Activated CD8-positive, alpha-beta memory T cell treated with anti-CD3 and anti-CD28 coated beads for 1 hour (primary cell): ENCODE data around the gene CUX1.
"Not testable (repeated sequence)": the region's sequence is repeated elsewhere in the genome, so short reads cannot be mapped to it uniquely, and the experiment has no call there.

Experiments used
- DNase-seq, 2 donors: peaks; one replicate each; pipeline ENCODE4 v3.0.0-alpha.2; 2020; ENCODE audit warnings: low read depth in 1 of 2; ENCODE audit errors: extremely low read depth in 1 of 2

Gene CUX1

DNA sequence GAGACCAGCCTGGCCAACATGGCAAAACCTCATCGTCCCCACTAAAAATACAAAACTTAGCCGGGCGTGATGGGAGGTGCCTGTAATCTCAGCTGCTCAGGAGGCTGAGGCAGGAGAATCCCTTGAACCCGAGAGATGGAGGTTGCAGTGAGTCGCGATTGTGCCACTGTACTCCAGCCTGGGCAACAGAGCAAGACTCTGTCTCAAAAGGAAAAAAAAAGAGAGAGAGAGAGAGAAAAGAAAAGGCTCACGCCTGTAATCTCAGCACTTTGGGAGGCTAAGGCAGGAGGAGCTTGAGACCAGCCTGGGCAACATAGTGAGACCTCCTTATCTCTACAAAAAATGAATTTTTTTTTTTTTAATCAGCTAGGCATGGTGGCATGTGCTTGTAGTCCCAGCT lies 157.6 kb downstream of the CUX1 start:
- DNase-seq = no peak

DNA sequence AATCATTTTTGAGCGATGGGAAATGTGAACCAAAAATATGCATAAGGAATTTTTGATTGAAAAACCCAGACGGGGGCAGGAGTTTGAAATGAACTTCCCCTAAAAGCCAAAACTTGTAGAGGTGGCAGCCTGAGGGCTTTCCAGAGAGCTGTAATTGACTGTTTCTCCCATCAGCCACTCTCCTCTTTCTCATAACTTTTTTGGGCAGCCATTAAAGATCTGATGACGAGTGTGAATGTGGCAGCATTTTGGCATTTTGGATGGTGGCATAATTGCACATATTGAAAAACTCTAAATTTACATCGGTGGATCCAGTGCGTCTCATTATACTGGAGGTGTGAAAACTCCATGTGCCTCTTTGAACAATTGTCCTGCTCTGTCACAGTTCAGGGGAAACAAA lies 159.0 kb downstream of the CUX1 start:
- no peak for DNase-seq

DNA sequence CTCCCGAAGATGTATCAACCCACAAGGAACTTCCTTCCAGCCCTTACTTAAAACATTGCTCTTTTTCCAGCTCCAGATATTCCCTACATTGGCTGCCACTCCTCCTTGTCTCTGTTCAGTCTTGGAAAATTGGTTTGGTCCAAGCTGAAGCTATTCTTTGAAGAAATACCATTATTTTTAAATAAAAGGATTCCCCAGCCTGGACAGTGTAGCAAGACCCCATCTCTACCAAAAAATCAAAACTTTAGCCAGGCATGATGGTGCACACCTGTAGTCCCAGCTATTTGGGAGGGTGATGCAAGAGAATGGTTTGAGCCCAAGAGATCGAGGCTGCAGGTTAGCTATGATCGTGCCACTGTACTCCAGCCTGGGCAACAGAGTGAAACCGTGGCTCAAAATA lies 159.8 kb downstream of the CUX1 start:
- no peak for DNase-seq

DNA sequence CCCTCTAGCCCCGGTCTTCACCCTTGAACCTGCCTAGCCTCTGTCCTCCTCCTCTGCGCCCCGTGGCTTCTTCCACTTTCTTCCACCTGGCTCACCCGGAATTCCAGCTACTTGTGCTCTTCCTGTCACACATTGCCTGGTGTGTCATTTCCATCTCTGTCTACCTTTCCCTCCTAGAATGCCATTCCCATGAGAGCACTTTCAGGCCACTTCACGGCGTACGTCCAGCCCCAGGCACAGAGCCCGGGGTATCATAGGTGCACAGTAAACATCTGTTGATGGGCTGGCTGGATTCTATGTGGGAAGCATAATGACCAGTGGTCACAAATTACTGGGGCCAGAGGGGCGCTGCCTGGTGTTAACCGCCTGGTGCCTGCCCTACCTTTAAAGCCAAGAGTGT lies 161.3 kb downstream of the CUX1 start:
- DNase-seq = no peak

DNA sequence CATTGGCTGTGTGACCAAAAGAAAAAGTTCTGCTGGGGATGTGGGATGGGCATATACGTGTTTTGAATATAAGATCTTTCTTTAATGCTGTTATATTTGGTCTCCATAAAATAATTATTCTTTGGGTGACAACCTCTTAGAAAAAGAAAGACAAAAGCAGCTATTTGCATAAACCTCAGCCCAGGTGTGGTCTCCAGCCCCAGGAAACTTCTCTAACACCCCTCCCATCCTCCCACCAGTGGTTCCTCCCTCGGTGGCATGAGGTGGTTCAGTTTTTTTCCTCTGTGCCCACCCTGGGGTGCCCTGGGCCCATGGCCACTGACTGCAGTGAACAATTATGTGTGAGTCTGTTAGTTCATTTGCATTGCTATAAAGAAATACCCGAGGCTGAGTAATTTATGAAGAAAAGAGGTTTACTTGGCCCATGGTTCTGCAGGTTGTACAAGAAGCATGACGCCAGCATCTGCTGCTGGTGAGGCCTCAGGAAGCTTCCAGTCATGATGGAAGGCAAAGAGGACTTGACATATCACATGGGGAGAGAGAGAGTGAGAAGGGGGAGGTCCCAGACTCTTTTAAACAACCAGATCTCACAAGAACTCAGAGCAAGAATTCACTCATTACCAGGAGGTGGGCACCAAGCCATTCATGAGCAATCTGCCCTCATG lies 165.9 kb downstream of the CUX1 start:
- DNase-seq = no peak

DNA sequence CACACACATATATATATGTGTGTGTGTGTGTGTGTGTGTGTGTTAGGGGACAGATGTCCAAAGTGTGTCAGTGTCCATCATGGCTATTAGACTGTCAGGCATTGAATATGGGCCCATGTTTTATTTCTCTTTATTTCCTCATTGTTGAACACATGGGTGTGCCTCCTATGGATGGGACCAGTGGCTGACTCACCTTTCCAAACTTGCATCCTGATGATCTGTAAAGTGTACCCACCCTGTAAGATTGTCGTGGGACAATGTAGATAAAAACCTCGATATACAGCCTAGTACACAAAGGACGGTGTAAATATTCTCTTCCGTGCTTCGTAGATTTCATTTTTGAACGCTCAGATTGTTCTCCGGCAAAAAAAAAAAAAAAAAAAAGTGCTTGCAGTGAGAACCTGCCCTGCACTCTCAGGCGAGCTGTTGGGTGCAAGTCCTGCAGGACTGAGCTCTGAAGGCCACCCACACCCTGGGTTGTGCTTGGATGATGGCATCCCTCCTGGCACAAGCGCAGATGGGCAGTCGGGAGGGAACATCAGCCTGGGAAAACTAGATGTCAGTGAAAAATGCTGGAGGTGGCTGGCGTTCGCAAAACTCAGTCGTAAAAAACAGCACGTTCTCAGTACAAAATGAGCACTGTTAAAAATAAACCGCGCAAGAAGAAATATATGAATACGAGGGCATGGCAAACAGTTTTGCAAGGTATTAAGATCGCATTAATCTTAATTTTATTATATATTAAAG lies 166.9 kb downstream of the CUX1 start:
- DNase-seq = no peak

DNA sequence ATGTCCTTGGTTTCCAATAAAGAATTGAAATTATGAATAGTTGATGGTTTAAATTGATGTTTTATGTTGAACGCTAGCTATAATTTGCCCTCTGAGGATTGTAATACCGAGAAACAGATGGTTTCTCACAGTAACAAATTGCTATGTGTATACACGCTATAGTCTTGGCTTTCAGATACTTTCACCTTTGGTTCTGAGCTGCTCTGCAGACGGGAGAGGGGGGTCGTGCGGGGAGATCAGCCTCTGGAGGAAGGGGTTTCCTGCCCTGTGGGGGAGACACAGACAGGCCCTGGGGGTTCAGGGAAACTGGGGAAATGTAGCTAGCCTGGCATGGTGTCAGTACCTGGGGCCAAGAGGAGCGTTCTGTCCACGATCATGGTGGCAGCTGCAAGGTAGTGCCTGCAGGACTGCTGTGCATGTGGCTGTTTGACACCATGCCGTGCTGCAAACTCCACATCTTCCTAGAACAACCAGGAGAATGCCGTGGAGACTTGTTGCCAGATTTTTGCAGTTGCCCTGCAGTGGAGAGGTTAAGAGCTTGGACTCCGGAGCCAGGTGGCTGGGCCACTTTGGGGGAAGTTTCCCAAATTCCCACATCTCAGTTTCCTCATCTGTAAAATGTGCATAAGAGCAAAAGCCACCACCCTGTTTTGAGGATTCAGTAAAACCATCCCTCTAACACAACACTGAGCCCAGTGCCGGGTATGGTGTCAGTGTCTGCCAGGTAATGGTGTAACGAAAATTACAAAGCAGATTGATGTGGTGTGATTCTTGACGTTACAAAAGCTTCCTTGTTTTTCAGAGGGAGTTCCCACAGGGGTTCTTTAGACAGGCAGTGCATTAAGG lies 167.9 kb downstream of the CUX1 start:
- DNase-seq = no peak

DNA sequence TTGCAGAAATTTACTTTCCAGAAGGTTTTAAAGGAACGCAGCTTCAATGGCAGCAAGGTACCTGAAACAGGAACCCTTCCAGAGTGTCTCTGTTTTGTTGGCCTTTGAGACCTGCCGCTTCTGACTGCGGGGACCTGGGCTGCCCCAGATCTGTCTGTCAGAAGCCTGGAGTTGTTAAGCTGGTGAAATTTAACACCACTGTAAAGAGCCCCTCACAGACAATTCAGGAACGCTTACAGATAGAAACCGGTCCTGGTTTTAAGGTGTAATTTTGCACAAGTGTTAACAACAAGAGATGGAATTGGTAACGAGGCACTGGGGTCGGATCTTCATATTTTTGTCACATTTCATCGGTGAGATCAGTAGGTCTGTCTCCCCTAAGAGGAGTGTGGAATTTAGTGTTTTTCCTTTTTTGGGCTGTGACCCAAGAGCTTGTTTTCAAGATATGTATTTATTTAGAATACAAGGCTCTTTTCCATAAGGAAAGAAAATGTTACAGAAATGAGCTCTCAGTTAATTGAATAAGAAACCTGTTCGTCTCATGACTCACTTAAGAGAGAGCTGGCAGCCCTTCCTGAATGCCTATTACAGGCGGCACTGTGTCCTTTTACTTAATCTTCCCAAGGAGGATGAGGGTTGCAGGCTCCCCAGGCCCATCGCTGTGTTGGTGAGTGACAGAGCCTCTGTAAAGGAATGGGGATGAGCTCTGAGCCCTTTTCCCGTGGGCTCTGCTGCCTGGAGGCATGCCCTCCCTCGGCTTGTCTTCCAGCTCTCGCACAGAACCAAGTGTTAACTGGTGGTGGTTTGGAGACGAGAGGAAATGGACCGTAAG lies 168.7 kb downstream of the CUX1 start:
- no peak for DNase-seq

DNA sequence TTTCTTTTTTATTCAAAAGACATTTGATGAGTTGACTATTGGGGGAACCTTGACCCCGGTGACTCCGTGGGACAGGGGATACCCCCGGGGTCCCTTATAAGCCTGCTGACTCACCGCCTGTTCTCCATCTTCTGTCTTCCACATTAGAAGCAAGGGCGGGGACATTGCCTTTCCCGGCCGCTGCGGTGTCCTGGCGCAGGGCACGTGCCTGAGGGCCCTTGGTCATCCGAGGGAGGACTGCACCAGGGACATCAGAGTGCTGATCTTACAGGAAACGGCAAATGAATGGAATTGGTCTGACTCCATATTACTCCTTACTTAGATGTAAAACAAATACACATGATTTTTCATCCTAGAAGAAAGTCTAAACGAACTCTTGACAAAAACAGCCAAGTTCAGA lies 170.1 kb downstream of the CUX1 start:
- DNase-seq = no peak

DNA sequence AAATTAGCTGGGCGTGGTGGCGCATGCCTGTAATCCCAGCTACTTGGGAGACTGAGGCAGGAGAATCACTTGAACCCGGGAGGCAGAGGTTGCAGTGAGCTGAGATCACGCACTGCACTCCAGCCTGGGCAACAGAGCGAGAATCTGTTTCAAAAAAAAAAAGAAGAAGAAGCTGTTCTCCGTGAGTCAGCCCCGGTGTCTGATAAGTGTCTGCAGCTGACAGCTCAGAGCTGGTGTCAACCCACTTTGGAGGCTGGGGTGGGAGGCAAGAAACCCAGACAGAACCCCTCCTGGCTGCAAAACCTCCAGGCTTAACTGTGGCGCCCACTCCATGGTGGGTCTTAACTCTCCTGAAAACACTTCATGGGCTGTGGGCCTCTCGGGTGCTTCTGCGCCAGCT lies 170.6 kb downstream of the CUX1 start:
- not testable (repeated sequence) for DNase-seq

DNA sequence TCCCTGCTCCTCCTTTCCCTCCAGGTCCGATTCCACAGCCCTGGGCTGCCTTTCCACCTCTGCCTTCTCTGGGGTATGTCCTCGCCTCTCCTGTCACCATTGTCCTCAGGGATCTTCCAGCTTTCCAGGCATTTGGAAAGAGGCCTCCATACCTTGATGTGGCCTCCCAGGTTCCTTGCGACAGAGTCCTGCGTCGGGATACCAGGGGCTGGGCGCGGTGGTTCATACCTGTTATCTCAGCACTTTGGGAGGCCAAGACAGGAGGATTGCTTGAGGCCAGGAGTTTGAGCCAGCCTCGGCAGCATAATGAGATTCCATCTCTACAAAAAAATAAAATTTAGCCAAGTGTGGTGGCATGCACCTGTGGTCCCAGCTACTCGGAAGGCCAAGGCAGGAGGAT lies 171.1 kb downstream of the CUX1 start:
- DNase-seq = no peak

DNA sequence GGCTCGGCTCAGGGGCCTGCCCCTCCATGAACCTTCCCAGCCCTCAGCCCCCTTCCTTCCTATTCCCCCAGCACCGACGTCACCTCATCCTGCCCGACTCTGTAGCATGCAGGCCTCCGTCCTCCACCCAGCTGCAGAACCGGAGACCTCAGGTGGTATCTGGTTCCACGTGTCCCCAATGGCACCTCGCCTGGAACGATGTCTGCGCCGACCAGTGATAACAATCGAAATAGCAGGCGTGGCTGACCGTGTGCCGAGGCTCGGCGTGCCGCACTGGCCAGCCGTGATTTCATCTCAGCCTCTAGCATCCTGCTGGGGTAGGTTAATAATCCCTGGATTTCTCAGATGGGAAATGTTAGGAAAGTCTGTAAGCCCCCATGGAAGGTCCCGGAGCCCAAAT lies 171.7 kb downstream of the CUX1 start:
- no peak for DNase-seq

DNA sequence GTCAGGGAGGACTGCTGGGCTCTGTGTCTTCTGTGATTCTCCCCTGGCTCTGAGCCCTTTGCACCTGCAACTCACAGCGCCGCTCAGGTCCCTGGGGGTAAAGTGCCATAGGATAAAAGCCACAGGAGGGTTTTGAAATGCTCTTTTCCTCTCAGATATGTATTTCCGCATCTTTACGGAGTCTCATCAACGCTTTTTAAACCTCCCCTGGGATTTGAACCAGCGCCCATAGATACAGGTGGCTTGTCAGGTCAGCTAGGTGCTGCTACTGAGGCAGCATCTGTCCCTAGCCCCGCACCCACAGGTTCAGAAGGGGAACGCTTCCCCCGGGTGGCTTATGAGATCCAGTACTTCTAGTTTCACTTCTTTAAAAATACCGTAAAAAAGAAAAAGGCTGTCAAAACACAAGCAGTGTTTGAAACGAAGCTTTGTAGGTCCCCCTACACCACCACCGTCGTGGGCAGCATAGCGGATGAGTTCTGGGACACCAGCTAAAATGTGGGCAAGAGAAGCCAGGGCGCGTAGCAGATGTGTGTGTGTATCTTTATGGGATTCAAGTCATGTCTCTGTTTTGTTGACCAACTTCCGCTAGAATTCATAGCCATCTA lies 173.5 kb downstream of the CUX1 start:
- no peak for DNase-seq

DNA sequence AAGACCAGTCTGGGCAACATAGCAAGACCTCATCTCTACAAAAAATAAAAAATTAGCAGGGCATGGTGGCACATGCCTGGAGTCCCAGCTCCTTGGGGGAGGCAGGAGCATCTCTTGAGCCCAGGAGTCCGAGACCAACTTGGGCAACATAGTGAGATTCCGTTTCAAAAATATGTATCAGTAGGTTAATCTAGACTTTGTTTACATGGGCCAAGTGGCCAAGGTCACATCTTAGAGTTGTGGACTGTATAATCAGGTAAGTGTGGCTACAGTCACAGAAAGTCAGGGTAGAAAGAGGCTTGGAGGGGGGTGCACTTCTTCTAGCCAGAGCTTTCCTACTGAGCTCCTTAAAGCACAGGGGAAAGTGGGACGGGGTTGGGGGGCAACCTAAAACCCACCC lies 174.4 kb downstream of the CUX1 start:
- no peak for DNase-seq

DNA sequence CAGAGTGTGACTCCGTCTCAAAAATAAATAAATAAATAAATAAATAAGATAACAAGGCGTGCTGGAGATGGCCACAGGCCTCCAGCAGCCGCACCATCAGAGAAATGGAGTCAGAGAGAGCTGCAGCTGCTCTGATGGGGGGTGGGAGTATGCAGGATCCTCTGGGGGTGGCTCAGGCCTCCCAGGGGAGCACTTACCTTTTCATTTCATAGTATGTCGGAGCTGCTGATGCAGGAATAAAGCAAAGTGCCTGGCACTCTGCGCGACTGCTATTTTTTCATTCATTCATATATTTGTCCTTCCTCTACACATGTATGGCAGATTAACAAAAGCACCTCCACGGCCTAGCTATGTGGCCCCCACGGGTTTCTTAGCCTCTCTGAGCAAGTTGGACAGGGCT lies 175.9 kb downstream of the CUX1 start:
- DNase-seq = no peak

DNA sequence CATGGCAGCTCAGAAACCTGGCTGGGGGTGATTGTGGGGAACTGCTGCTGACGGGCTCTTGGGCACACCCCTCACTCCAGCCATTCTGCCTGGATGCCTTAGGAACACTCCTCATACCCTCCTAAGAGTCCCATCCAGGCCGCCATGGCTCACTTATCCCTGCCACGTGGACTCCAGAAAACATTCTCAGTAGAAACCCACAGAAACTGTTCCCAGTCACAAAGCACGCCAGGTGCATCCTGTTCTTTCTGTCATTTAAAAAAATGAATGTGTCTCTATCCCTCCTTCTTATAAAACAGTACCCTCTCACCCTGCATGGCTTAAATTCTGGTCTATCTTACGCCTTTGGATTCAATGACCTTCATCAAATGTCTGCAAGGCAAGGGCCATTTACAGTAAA lies 177.7 kb downstream of the CUX1 start:
- DNase-seq = no peak

DNA sequence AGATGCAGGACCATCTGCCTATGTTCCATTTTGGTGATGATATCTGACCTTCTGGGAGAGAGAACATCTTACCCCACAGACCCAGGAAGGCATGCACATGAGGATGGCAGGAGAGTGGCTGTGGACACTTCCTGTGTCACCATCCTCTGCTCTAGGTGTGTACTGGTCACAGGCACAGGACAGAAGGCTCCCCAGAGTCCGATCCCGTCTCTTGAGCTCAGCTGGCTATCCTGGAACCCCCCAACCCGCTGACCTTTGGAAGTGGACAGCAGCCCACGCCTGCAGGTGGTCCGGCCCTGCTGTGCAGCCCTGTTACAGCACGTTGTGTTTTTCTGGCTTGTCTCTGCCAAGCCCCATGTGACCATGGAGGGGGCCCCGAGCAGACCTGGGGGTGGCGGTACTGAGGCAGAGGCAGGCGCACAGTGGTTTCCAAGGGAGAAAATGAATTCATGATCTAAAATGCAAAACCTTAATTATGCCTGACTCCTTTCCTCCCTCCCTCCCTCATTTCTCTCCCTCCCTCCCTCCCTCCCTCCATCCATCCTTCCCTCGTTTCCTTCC lies 178.8 kb downstream of the CUX1 start:
- no peak for DNase-seq

DNA sequence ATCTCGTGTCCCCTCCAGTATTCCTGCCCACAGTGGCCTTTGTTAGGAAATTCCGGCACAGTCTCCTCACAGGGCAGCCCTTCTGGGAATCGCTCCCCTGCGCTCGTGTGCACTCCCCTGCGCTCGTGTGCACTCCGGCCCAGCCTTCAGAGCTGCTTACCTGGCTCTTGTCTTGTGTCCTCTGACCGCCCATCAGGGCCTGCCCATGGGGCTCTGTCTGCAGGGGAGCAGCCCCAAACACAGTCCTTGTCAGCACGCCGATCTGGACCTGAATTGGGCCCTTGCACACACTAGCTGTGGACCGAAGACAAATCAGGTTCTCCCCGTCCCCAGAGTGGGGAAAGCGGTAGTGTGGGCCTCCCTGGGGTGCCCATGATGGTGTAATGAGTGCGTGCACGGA lies 179.4 kb downstream of the CUX1 start:
- no peak for DNase-seq

DNA sequence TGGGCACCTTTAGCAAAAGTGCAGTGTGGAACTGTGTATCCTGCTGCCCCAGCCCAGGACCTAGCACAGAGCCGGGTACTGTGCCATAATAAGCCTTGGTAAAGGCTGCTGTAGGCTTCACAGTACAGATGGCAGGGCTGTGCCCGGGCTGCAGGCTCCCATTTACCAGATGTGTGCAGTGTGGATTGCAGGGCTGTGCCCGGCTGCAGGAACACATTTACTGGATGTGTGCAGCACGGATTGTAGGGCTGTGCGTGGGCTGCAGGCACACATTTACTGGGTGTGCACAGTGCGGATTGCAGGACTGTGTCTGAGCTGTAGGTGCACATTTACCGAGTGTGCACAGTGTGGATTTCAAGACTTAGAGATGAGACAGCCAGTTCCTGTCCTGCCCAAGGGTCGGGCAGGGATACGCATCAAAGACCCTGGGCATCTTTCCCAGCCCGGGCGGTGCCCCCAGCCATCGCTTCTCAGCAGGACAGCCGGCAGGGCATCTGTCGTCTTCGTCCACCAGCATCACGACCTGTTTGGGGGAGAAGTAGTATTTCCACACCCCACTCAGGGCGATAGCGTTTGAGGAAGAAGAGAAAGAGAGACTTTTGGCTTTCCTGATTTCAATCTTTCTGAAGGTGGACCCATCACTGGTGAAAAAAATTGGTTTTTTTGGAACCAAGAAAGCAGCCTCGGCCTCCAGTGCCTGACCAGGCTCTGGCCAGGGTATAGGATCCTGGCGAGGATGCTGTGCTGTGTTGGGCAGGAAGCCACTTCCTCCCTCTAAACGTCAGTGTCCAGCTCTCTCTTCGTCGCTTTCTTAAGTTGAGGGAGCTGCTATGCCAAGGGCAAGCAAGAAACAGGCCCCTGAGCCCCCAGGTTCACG lies 180.8 kb downstream of the CUX1 start:
- DNase-seq = no peak
